ENCODE data around the gene TMEM256. TPM values are rescaled to one million over a fixed set of nuclear protein-coding genes. Genes with fewer than 3 reads are reported as not detected.

TMEM256 gene
- total RNA-seq, 2 experiments from 2014 or later, result 61.8 to 62.3 TPM

DNA sequence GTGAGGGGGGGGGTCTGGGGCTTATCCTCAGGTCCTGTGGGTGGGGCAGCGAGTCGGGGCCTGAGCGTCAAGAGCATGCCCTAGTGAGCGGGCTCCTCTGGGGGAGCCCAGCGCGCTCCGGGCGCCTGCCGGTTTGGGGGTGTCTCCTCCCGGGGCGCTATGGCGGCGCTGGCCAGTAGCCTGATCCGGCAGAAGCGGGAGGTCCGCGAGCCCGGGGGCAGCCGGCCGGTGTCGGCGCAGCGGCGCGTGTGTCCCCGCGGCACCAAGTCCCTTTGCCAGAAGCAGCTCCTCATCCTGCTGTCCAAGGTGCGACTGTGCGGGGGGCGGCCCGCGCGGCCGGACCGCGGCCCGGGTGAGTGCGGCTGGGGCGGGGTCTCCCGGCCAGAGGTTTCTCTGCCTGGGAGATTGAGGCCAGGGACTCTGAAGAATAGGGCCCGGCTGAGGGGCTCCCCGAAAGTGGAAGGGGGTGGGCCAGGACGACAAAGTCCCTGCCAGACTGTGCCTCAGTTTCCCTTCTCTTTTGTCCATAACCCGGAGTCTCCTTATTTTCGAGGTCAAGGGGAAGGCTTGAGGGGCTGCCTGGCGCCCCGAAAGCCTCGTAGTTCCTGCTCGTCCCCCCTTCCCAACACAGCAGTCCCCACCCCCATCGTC is 35.7 kb upstream of the TMEM256 start, which contains the start of gene FGF11:
Gene FGF11 (plus strand): TSS at position 51 of the 651 bp plus-strand sequence. CDS start 109 bp downstream, at position 160.
- Mint-ChIP-seq H3K4me3 (peak within 1 kb of the TSS; percentile 95), H3K9me3 (ENCODE audit: insufficient read depth) (no peaks in the 10 kb centered on the region), H3K27ac (peak within 1 kb of the TSS; percentile 62), H3K4me1 (ENCODE audit: low read depth) (peaks cover 46% of the 10 kb centered on the region), H3K27me3 (ENCODE audit: low read depth) (peaks cover 20% of the 10 kb centered on the region), H3K36me3 (ENCODE audit: low read depth) (peaks cover 22% of the 10 kb centered on the region)
- ATAC-seq (no peak), DNase-seq (peak; percentile 29)
- ChIA-PET POLR2A (interaction anchor here (0.9 to 2.9 kb wide), 4 partner anchors 15 to 56 kb away, joined by 3 to 20 read pairs (median 3); no protein-coding TSS in a partner anchor), CTCF (interaction anchor here (0.7 to 6.5 kb wide), 8 partner anchors 13 to 150 kb away, joined by 4 to 78 read pairs (median 4); partner anchors contain the start of genes PLSCR3, SLC35G6, SOX15 and TMEM95)

DNA sequence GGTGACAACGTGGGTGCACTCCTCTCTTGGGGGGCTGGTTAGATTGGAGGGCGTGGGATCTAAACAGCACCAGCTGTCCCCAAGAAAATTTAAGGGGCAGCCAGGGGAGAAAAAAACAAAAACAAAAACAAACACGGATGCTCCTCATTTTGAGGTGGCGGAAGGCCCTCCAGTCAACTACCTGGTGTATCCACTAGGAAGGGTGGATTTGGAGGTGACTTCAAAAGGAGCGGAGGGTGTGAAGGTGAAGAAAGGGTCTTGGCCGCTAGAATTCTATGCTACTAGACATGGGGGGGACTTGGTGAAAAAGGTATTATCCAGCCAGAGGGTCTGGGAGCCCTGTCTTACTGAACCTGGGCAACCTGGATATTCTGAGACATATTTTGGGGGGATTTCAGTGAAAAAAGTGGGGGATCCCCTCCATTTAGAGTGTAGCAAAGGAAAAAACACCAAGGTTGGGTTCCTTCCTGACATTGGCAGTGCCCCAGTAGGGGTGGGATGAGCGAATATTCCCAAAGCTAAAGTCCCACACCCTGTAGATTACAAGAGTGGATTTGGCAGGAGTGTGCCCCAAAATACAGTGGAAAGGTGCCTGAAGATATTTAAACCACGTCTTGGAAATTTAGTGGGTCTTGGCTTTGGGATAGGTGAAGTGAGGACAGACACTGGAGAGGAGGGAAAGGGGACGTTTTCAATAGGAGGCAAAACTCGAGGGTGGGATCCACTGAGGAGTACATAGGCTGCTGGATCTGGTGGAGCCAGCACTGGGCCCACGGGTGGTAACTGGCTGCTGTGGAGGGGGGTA is 35.0 kb upstream of the TMEM256 start:
- ChIA-PET CTCF (interaction anchor here (1.3 to 6.5 kb wide), 8 partner anchors 16 to 121 kb away, joined by 4 to 78 read pairs (median 34); partner anchors contain the start of genes ACAP1, POLR2A, SENP3 and SLC35G6), POLR2A (interaction anchor here (0.6 to 1.5 kb wide), 6 partner anchors 19 to 248 kb away, joined by 3 to 12 read pairs (median 3); partner anchors contain the start of genes POLR2A and TP53)
- Mint-ChIP-seq H3K9me3 (ENCODE audit: insufficient read depth) (no peaks in the 10 kb centered on the region), H3K36me3 (ENCODE audit: low read depth) (peaks cover 20% of the 10 kb centered on the region), H3K27me3 (ENCODE audit: low read depth) (peaks cover 18% of the 10 kb centered on the region), H3K4me3 (peak overlapping the region; percentile 95), H3K27ac (peak overlapping the region; percentile 62), H3K4me1 (ENCODE audit: low read depth) (peaks cover 43% of the 10 kb centered on the region)
- DNase-seq (no peak), ATAC-seq (no peak)

DNA sequence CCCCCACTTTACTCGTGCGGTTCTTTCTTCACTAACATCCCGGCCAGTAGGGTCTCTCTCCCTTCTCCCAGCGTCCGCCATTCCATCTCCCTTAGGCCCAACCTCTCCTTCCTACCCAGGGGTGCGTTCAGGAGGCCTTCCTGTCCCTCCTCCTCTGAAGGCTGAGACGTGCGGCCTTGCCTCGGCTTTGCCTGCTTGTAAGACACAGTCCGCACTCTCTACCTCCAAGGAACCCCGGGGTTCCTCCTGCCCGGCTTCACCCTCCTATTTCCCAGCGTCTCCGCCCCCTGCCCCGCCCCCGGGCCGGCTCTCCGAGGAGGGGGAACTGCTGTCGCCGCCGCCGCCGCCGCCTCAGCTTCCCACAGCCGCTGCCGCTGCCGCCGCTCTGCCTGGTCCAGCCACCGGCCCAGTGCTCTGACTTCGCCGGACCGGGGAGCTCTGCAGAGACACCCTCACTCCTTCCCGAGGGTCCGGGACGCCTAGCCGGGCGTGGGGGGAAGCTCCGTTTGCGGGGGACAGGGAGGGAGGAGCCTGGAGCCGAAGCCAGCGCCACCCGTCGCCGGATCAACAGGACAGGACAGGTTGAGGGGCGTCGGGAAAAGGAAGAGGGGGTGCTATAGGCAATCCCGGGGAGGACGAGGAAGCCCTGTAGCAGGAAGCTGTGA is 34.2 kb upstream of the TMEM256 start:
- Mint-ChIP-seq H3K27ac (peak overlapping the region; percentile 75), H3K4me3 (peak overlapping the region; percentile 95), H3K4me1 (ENCODE audit: low read depth) (peaks cover 43% of the 10 kb centered on the region), H3K36me3 (ENCODE audit: low read depth) (peaks cover 15% of the 10 kb centered on the region), H3K27me3 (ENCODE audit: low read depth) (peaks cover 17% of the 10 kb centered on the region), H3K9me3 (ENCODE audit: insufficient read depth) (no peaks in the 10 kb centered on the region)
- ATAC-seq (no peak), DNase-seq (peak; percentile 73)
- CTCF ChIA-PET, result interaction anchor here (1.4 to 6.5 kb wide), 10 partner anchors 16 to 122 kb away, joined by 4 to 78 read pairs (median 20); partner anchors contain the start of genes ACAP1, NEURL4, POLR2A and SENP3
- POLR2A ChIA-PET, result interaction anchor here (0.6 to 3.0 kb wide), 6 partner anchors 20 to 249 kb away, joined by 3 to 12 read pairs (median 4); partner anchors contain the start of genes ACAP1, POLR2A and TP53

DNA sequence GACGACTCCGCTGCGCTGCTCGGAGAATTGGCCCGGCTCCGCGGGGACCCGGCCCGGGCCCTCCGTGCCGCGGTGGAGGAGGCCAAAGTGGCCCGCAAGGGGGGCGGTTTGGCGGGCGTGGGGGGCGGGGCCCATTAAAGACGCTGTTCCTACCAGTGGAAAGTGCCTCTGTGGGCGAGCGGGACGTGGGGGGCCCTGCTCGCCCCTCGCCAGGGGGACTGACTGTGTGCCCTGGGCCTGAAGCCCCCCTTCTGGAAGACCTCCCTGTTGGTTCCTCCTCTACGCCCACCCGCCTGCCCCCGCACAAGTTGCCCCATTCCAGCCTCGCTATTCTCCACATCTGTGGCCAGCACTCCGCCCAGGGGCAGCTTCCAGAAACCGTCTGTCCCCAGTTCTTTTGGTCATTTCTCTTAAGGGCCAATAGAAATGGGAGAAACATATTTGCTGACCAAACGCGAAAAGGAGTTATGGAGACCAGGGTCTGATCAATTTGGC is 33.5 kb upstream of the TMEM256 start:
- Mint-ChIP-seq H3K4me1 (ENCODE audit: low read depth) (peaks cover 43% of the 10 kb centered on the region), H3K27me3 (ENCODE audit: low read depth) (peaks cover 17% of the 10 kb centered on the region), H3K4me3 (peak overlapping the region; percentile 95), H3K27ac (peak overlapping the region; percentile 75), H3K9me3 (ENCODE audit: insufficient read depth) (no peaks in the 10 kb centered on the region), H3K36me3 (ENCODE audit: low read depth) (peaks cover 15% of the 10 kb centered on the region)
- ChIA-PET CTCF (interaction anchor here (0.8 to 6.7 kb wide), 32 partner anchors 9 to 392 kb away, joined by 3 to 83 read pairs (median 10); partner anchors contain the start of genes ACAP1, CHRNB1, GABARAP and NEURL4), POLR2A (interaction anchor here (0.8 to 3.8 kb wide), 13 partner anchors 8 to 250 kb away, joined by 4 to 41 read pairs (median 6); partner anchors contain the start of genes ACAP1, MPDU1, NEURL4 and POLR2A)
- DNase-seq, result no peak
- ATAC-seq, result no peak

DNA sequence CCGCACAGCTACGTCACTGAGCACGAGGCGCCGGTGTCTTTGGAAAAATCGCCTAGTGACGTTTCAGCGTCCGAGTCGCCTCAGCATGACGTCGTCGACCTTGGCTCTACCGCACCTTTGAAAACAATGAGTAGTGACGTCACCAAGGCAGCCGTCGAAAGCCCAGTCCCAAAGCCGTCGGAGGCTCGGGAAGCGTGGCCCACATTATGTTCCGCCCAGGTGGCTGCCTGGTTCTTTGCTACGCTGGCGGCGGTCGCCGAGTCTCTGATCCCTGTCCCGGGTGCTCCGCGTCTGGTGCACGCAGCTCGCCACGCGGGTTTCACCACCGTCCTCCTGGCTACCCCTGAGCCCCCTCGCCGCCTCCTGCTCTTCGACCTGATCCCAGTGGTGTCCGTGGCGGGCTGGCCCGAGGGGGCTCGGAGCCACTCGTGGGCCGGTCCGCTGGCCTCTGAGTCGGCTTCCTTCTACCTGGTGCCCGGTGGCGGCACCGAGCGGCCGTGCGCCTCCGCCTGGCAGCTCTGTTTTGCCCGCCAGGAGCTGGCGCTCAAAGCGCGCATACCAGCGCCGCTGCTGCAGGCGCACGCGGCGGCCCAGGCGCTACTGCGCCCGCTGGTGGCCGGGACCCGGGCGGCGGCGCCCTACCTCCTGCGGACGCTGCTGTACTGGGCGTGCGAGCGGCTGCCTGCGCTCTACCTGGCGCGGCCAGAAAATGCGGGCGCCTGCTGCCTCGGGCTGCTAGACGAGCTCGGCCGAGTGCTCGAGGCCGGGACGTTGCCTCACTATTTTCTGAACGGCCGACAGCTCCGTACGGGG is 32.9 kb upstream of the TMEM256 start:
- H3K27ac Mint-ChIP-seq, result peak overlapping the region; percentile 98

DNA sequence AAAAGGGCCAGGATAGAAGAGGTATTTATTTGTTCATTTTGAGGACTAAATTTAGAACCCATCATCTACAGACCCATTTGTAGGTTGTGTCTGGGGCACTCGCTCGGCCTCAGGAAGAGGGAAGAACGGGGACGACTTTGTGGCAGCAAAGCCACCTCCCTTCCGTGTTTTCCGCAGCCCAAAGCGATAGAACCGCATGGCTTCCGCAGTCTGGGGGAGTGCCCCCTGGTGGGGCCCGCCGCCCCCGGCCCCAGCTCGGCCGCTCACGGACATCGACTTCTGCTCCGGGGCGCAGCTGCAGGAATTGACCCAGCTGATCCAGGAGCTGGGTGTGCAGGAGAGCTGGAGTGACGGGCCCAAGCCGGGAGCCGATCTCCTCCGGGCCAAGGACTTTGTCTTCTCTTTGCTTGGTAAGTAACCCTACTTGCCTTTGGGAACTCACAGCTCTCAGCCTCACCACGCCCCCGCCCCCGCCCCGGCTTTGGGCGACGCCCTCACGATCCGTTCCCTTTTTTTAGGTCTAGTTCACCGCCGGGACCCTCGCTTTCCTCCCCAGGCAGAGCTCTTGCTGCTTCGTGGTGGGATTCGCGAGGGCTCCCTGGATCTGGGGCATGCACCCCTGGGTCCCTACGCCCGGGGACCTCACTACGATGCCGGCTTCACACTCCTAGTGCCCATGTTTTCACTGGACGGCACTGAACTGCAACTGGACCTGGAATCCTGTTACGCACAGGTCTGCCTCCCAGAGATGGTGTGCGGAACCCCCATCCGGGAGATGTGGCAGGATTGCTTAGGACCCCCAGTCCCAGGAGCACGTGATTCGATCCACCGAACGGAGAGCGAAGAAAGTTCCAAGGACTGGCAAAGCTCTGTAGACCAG is 32.0 kb upstream of the TMEM256 start:
- peak overlapping the region; percentile 98 for H3K27ac Mint-ChIP-seq
- ChIA-PET CTCF (interaction anchor here (0.6 to 6.7 kb wide), 44 partner anchors 10 to 390 kb away, joined by 3 to 83 read pairs (median 5); partner anchors contain the start of genes ACAP1, CHRNB1, GABARAP and MPDU1), POLR2A (interaction anchor here (0.8 to 3.8 kb wide), 24 partner anchors 8 to 252 kb away, joined by 3 to 41 read pairs (median 4); partner anchors contain the start of genes ACAP1, CTDNEP1, NLGN2 and POLR2A)
- ATAC-seq (peak; percentile 35), DNase-seq (peak; percentile 75)
- H3K9me3 Mint-ChIP-seq (ENCODE audit: insufficient read depth), result no peaks in the 10 kb centered on the region
- H3K36me3 Mint-ChIP-seq (ENCODE audit: low read depth), result peaks cover 13% of the 10 kb centered on the region
- H3K27me3 Mint-ChIP-seq (ENCODE audit: low read depth), result peaks cover 15% of the 10 kb centered on the region
- H3K4me1 Mint-ChIP-seq (ENCODE audit: low read depth), result peaks cover 43% of the 10 kb centered on the region
- peak overlapping the region; percentile 95 for H3K4me3 Mint-ChIP-seq

More for the DNA sequence above, 32.9 kb upstream of the TMEM256 start:
- H3K9me3 Mint-ChIP-seq (ENCODE audit: insufficient read depth), result no peaks in the 10 kb centered on the region
- ChIA-PET POLR2A (interaction anchor here (0.7 to 3.8 kb wide), 20 partner anchors 9 to 251 kb away, joined by 3 to 41 read pairs (median 4); partner anchors contain the start of genes ACAP1, MPDU1, NEURL4 and NLGN2), CTCF (interaction anchor here (0.6 to 6.7 kb wide), 43 partner anchors 9 to 391 kb away, joined by 3 to 83 read pairs (median 6); partner anchors contain the start of genes ACAP1, CHRNB1, GABARAP and NEURL4)
- DNase-seq (peak; percentile 87), ATAC-seq (peak; percentile 74)
- H3K4me3 Mint-ChIP-seq, result peak overlapping the region; percentile 95
- peaks cover 13% of the 10 kb centered on the region for H3K36me3 Mint-ChIP-seq (ENCODE audit: low read depth)
- H3K4me1 Mint-ChIP-seq (ENCODE audit: low read depth), result peaks cover 43% of the 10 kb centered on the region
- peaks cover 17% of the 10 kb centered on the region for H3K27me3 Mint-ChIP-seq (ENCODE audit: low read depth)

DNA sequence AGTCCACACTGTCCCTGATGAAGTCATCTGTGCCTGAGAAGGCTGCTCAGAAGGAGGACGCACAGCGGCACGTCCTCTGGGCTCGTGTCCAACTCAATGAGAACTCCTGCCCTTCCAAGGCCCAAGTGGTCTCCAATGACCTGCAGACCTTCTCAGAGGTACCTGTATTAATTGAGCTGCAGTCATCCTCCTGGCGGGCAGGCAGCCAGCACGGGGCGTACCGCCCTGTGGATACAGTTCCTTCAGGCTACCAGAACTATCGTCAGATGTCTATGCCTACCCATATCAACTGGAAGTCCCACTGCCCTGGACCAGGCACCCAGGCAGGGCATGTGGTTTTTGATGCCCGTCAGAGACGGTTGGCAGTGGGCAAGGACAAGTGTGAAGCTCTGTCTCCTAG is 28.4 kb upstream of the TMEM256 start:
- ChIA-PET CTCF (interaction anchor here (0.8 to 6.7 kb wide), 3 partner anchors 77 to 150 kb away, joined by 3 to 83 read pairs (median 6); partner anchors contain the start of genes SENP3 and TMEM95), POLR2A (interaction anchor here (0.6 to 1.4 kb wide), 4 partner anchors 12 to 255 kb away, joined by 3 to 6 read pairs (median 4); partner anchors contain the start of gene TP53)
- peaks cover 17% of the 10 kb centered on the region for H3K4me1 Mint-ChIP-seq (ENCODE audit: low read depth)
- H3K27ac Mint-ChIP-seq, result no peak overlapping the region
- ATAC-seq, result no peak
- no peak for DNase-seq
- peaks cover 4% of the 10 kb centered on the region for H3K36me3 Mint-ChIP-seq (ENCODE audit: low read depth)
- H3K4me3 Mint-ChIP-seq, result no peak overlapping the region
- no peaks in the 10 kb centered on the region for H3K9me3 Mint-ChIP-seq (ENCODE audit: insufficient read depth)
- no peaks in the 10 kb centered on the region for H3K27me3 Mint-ChIP-seq (ENCODE audit: low read depth)

DNA sequence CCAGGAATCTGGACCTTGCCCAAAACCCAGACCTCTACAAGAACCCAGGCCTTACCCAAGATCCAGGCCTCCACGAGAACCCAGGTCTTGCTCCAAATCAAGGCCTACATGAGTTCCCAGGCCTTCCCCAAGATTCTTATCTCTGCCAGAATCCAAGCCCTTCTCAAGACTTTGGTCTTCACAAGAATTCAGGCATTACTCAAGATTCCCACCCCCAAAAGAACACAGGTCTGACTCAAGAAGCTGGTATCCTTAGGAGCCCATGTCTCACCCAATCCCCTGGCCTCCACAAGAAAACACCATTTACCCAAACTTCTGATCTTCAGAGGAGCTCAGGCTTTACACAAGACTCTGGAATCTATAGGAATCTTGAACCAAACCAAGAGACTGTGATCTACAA is 27.3 kb upstream of the TMEM256 start:
- no peaks in the 10 kb centered on the region for H3K27me3 Mint-ChIP-seq (ENCODE audit: low read depth)
- H3K4me3 Mint-ChIP-seq, result no peak overlapping the region
- DNase-seq (no peak), ATAC-seq (no peak)
- CTCF ChIA-PET, result interaction anchor here (0.8 to 6.7 kb wide), 3 partner anchors 76 to 149 kb away, joined by 3 to 83 read pairs (median 6); partner anchors contain the start of genes SENP3 and TMEM95
- POLR2A ChIA-PET, result interaction anchor here (1.4 kb wide), 1 partner anchor 256 kb away, joined by 6 read pairs; the partner anchor contains the start of gene TP53
- H3K36me3 Mint-ChIP-seq (ENCODE audit: low read depth), result no peaks in the 10 kb centered on the region
- H3K9me3 Mint-ChIP-seq (ENCODE audit: insufficient read depth), result no peaks in the 10 kb centered on the region
- no peak overlapping the region for H3K27ac Mint-ChIP-seq
- H3K4me1 Mint-ChIP-seq (ENCODE audit: low read depth), result peaks cover 8% of the 10 kb centered on the region

DNA sequence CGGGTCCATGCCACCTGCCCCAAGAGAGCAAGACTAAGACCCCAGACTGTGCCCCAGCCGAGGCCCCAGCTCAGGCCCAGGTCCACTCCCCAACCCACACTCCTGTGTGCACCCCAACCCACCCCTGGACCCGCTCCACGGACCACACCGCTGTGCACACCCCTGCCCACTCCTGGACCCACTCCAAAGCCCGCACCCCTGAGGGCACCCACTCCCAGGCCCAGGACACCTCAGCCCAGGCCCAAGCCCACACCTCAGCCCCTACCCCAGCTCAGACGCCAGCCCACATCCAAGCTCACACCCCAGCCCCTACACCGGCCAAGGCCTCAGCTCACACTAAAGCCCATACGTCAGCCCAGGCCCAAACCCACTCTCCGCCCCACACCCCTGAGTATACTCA is 25.8 kb upstream of the TMEM256 start:
- DNase-seq (no peak), ATAC-seq (no peak)
- Mint-ChIP-seq H3K36me3 (ENCODE audit: low read depth) (no peaks in the 10 kb centered on the region), H3K4me3 (no peak overlapping the region), H3K4me1 (ENCODE audit: low read depth) (peaks cover under 1% of the 10 kb centered on the region), H3K27me3 (ENCODE audit: low read depth) (no peaks in the 10 kb centered on the region), H3K9me3 (ENCODE audit: insufficient read depth) (no peaks in the 10 kb centered on the region), H3K27ac (no peak overlapping the region)
- POLR2A ChIA-PET, result no interaction called here
- CTCF ChIA-PET, result no interaction called here

Data from activated CD8-positive, alpha-beta T cell treated with anti-CD3 and anti-CD28 coated beads, Interleukin-2, amount 10 ng/mL, durations not matched to agents 7 days and 5 days (primary cell).